ENCODE measurements around the gene BOK.

The BOK gene

GRCh38 chr2:241618829-241619228, 60.3 kb downstream of the BOK start:
- no peak overlapping the region for H3K4me3 ChIP-seq (ENCODE audit: low read depth, low read length)

GRCh38 chr2:241619597-241620418, 61.3 kb downstream of the BOK start:
- H3K4me3 ChIP-seq (ENCODE audit: low read depth, low read length) = no peak overlapping the region

GRCh38 chr2:241620419-241620769, 61.8 kb downstream of the BOK start:
- H3K4me3 ChIP-seq (ENCODE audit: low read depth, low read length) = no peak overlapping the region

Data from iPS-11a (cell line).